Type B pancreatic cell (in vitro differentiated cells): ENCODE measurements around the gene ABHD2. TPM values are rescaled to one million over a fixed set of nuclear protein-coding genes. Genes with fewer than 3 reads are reported as not detected.
A peak's percentile ranks its signal among the peaks of the same experiment; 100 is the strongest.

Experiments used
- DNase-seq: peaks from one replicate; pipeline ENCODE4 v3.0.0; 2021; ENCODE audit warnings: mixed read lengths; ENCODE audit not compliant: unreplicated experiment; ENCODE audit errors: extremely low spot score
- H3K27ac Mint-ChIP-seq: 2 replicates; pipeline ENCODE4 v1.8.0; 2021; ENCODE audit warnings: mild to moderate bottlenecking, mixed read lengths
- H3K27me3 Mint-ChIP-seq: 2 replicates; pipeline ENCODE4 v1.8.0; 2021; ENCODE audit warnings: mixed read lengths
- H3K36me3 Mint-ChIP-seq: 2 replicates; pipeline ENCODE4 v1.8.0; 2021; ENCODE audit warnings: mixed read lengths
- H3K4me1 Mint-ChIP-seq: one replicate; pipeline ENCODE4 v1.8.0; 2021; ENCODE audit warnings: mixed read lengths; ENCODE audit not compliant: unreplicated experiment
- H3K4me3 Mint-ChIP-seq: 2 replicates; pipeline ENCODE4 v1.8.0; 2021; ENCODE audit warnings: mild to moderate bottlenecking, mixed read lengths
- H3K9me3 Mint-ChIP-seq: 2 replicates; pipeline ENCODE4 v1.8.0; 2021; ENCODE audit warnings: mixed read lengths
- CTCF ChIP-seq: fragments of 200-600 bp; sonication (generic); conservative IDR thresholded peaks from 2 replicates; pipeline ENCODE4 v1.5.0; 2021; ENCODE audit warnings: antibody characterized with exemption, mild to moderate bottlenecking
- total RNA-seq: library from RNA; stranded (reverse); gene quantifications from 2 replicates; pipeline ENCODE4 v1.2.1, GENCODE V29; 2021; ENCODE audit warnings: low replicate concordance

Gene ABHD2
- total RNA-seq, 1 donor from 2014 or later = 55.4 TPM

- TF ChIP-seq CTCF = no peak
- Mint-ChIP-seq H3K9me3 (no peaks in the 10 kb centered on the region), H3K27ac (no peak overlapping the region), H3K27me3 (peaks cover 5% of the 10 kb centered on the region), H3K4me3 (no peak overlapping the region), H3K4me1 (peaks cover 6% of the 10 kb centered on the region), H3K36me3 (peaks cover 3% of the 10 kb centered on the region)
- no peak for DNase-seq
Measured at GRCh38 chr15:89205991-89206585, 117.8 kb downstream of the ABHD2 start.

- H3K36me3 Mint-ChIP-seq = no peaks in the 10 kb centered on the region
- H3K27me3 Mint-ChIP-seq = peaks cover 5% of the 10 kb centered on the region
- peaks cover 6% of the 10 kb centered on the region for H3K4me1 Mint-ChIP-seq
- no peak overlapping the region for H3K4me3 Mint-ChIP-seq
- TF ChIP-seq CTCF = peak; percentile 99
- H3K9me3 Mint-ChIP-seq = no peaks in the 10 kb centered on the region
- H3K27ac Mint-ChIP-seq = no peak overlapping the region
- DNase-seq = peak; percentile 85
Measured at GRCh38 chr15:89206908-89207331, 118.7 kb downstream of the ABHD2 start.

GRCh38 chr15:89208256-89208655 lies 120.0 kb downstream of the ABHD2 start:
- Mint-ChIP-seq H3K4me3 (no peak overlapping the region), H3K27ac (no peak overlapping the region), H3K36me3 (no peaks in the 10 kb centered on the region), H3K9me3 (no peaks in the 10 kb centered on the region), H3K4me1 (peaks cover 6% of the 10 kb centered on the region), H3K27me3 (peaks cover 5% of the 10 kb centered on the region)
- TF ChIP-seq CTCF = no peak
- DNase-seq = no peak

- H3K4me3 Mint-ChIP-seq = no peak overlapping the region
- DNase-seq = no peak
- H3K27me3 Mint-ChIP-seq = peaks cover 5% of the 10 kb centered on the region
- H3K27ac Mint-ChIP-seq = no peak overlapping the region
- no peaks in the 10 kb centered on the region for H3K9me3 Mint-ChIP-seq
- H3K36me3 Mint-ChIP-seq = no peaks in the 10 kb centered on the region
- TF ChIP-seq CTCF = no peak
- H3K4me1 Mint-ChIP-seq = peaks cover 6% of the 10 kb centered on the region
Measured at GRCh38 chr15:89209057-89209456, 120.8 kb downstream of the ABHD2 start.

- TF ChIP-seq CTCF = no peak
- DNase-seq = no peak
- Mint-ChIP-seq H3K27ac (no peak overlapping the region), H3K27me3 (peaks cover 9% of the 10 kb centered on the region), H3K4me1 (peaks cover 4% of the 10 kb centered on the region), H3K4me3 (no peak overlapping the region), H3K36me3 (no peaks in the 10 kb centered on the region), H3K9me3 (no peaks in the 10 kb centered on the region)
Measured at GRCh38 chr15:89211678-89212170, 123.5 kb downstream of the ABHD2 start.
